ENCODE measurements around the gene CACNB4.
"Not testable (repeated sequence)": the region's sequence is repeated elsewhere in the genome, so short reads cannot be mapped to it uniquely, and the experiment has no call there.

The CACNB4 gene

DNA sequence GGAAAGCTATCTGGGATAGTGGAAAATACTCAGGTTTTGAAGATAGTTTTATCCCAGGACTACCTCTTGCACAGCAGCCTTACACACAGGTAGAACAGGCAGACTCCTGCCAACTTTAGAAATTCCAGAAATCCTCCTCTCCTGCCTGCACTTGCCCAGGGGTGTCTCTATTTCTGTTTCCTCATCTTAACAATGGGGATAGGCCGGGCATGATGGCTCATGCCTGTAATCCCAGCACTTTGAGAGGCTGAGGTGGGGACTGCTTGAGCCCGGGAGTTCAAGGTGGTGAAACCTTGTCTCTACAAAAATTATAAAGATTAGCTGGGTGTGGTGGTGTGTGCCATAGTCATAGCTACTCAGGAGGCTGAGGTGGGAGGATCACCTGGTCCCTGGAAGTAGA lies 153.7 kb downstream of the CACNB4 start:
- Histone ChIP-seq H3K36me3 (replicated peaks) (no peaks in the 10 kb centered on the region), H3K4me3 (ENCODE audit: low read depth, low read length) (no peak overlapping the region), H3K27ac (no peak overlapping the region), H3K27me3 (replicated peaks) (no peaks in the 10 kb centered on the region)
- no peak for DNase-seq
- in situ Hi-C loops (cut with HindIII; ENCODE audit: low pct_ligation_motif_present, low sequenced_read_pairs) = no loop called here
- TF ChIP-seq, protein P1, sequence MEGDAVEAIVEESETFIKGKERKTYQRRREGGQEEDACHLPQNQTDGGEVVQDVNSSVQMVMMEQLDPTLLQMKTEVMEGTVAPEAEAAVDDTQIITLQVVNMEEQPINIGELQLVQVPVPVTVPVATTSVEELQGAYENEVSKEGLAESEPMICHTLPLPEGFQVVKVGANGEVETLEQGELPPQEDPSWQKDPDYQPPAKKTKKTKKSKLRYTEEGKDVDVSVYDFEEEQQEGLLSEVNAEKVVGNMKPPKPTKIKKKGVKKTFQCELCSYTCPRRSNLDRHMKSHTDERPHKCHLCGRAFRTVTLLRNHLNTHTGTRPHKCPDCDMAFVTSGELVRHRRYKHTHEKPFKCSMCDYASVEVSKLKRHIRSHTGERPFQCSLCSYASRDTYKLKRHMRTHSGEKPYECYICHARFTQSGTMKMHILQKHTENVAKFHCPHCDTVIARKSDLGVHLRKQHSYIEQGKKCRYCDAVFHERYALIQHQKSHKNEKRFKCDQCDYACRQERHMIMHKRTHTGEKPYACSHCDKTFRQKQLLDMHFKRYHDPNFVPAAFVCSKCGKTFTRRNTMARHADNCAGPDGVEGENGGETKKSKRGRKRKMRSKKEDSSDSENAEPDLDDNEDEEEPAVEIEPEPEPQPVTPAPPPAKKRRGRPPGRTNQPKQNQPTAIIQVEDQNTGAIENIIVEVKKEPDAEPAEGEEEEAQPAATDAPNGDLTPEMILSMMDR (IDR thresholded peaks at IDR 0.05; ENCODE audit: low read depth, low read length, missing control alignments) = no peak

GRCh38 chr2:151943461-151943860 lies 155.4 kb downstream of the CACNB4 start:
- Histone ChIP-seq H3K27ac (no peak overlapping the region), H3K36me3 (replicated peaks) (no peaks in the 10 kb centered on the region), H3K4me3 (ENCODE audit: low read depth, low read length) (no peak overlapping the region), H3K27me3 (replicated peaks) (no peaks in the 10 kb centered on the region)
- DNase-seq = no peak
- TF ChIP-seq, protein P1 (IDR thresholded peaks at IDR 0.05; ENCODE audit: low read depth, low read length, missing control alignments) = no peak
- in situ Hi-C loops (cut with HindIII; ENCODE audit: low pct_ligation_motif_present, low sequenced_read_pairs) = no loop called here

DNA sequence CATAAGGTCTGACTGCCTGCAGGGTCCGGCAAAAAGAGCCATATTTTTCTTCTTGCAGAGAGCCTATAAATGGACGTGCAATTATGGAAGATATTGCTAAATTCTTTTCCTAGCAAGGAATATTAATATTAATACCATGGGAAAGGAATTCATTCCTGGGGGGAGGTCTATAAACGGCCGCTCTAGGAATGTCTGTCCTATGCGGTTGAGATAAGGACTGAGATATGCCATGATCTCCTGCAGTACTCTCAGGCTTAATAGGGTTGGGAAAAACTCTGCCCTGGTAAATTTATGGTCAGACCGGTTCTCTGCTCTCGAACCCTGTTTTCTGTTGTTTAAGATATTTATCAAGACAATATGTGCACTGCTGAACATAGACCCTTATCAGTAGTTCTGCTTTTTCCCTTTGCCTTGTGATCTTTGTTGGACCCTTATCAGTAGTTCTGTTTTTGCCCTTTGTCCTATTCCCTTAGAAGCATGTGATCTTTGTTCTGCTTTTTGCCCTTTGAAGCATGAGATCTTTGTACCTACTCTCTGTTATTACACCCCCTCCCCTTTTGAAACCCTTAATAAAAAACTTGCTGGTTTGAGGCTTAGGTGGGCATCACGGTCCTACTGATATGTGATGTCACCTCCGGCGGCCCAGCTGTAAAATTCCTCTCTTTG lies 156.2 kb downstream of the CACNB4 start:
- DNase-seq; in situ Hi-C loops (cut with HindIII; ENCODE audit: low pct_ligation_motif_present, low sequenced_read_pairs); H3K27ac ChIP-seq; H3K4me3 ChIP-seq (ENCODE audit: low read depth, low read length); H3K36me3 ChIP-seq (replicated peaks); H3K27me3 ChIP-seq (replicated peaks): not testable (repeated sequence)

- in situ Hi-C loops (cut with HindIII; ENCODE audit: low pct_ligation_motif_present, low sequenced_read_pairs) = no loop called here
- TF ChIP-seq, protein P1 (IDR thresholded peaks at IDR 0.05; ENCODE audit: low read depth, low read length, missing control alignments) = no peak
- no peak for DNase-seq
- H3K27me3 ChIP-seq (replicated peaks) = no peaks in the 10 kb centered on the region
- no peak overlapping the region for H3K27ac ChIP-seq
- H3K4me3 ChIP-seq (ENCODE audit: low read depth, low read length) = no peak overlapping the region
- no peaks in the 10 kb centered on the region for H3K36me3 ChIP-seq (replicated peaks)
Observed at GRCh38 chr2:151937966-151938365, 160.9 kb downstream of the CACNB4 start.

- H3K36me3 ChIP-seq (replicated peaks) = no peaks in the 10 kb centered on the region
- no peak for DNase-seq
- H3K4me3 ChIP-seq (ENCODE audit: low read depth, low read length) = no peak overlapping the region
- H3K27me3 ChIP-seq (replicated peaks) = no peaks in the 10 kb centered on the region
- TF ChIP-seq, protein P1 (IDR thresholded peaks at IDR 0.05; ENCODE audit: low read depth, low read length, missing control alignments) = no peak
- in situ Hi-C loops (cut with HindIII; ENCODE audit: low pct_ligation_motif_present, low sequenced_read_pairs) = no loop called here
- no peak overlapping the region for H3K27ac ChIP-seq
Observed at GRCh38 chr2:151936626-151937025, 162.2 kb downstream of the CACNB4 start.

- in situ Hi-C loops (cut with HindIII; ENCODE audit: low pct_ligation_motif_present, low sequenced_read_pairs) = no loop called here
- no peak for DNase-seq
- H3K27me3 ChIP-seq (replicated peaks) = no peaks in the 10 kb centered on the region
- no peaks in the 10 kb centered on the region for H3K36me3 ChIP-seq (replicated peaks)
- no peak overlapping the region for H3K27ac ChIP-seq
- TF ChIP-seq, protein P1 (IDR thresholded peaks at IDR 0.05; ENCODE audit: low read depth, low read length, missing control alignments) = no peak
- no peak overlapping the region for H3K4me3 ChIP-seq (ENCODE audit: low read depth, low read length)
Observed at GRCh38 chr2:151933266-151933804, 165.5 kb downstream of the CACNB4 start.
